G401.6 (cell line): ENCODE measurements around the gene RAPGEF3.

Source experiments
- FAIRE-seq: peaks from 2 replicates; lab custom pipeline; 2012; peaks lifted over from hg19 to GRCh38; lab: Jason Lieb, UNC

Gene RAPGEF3

DNA sequence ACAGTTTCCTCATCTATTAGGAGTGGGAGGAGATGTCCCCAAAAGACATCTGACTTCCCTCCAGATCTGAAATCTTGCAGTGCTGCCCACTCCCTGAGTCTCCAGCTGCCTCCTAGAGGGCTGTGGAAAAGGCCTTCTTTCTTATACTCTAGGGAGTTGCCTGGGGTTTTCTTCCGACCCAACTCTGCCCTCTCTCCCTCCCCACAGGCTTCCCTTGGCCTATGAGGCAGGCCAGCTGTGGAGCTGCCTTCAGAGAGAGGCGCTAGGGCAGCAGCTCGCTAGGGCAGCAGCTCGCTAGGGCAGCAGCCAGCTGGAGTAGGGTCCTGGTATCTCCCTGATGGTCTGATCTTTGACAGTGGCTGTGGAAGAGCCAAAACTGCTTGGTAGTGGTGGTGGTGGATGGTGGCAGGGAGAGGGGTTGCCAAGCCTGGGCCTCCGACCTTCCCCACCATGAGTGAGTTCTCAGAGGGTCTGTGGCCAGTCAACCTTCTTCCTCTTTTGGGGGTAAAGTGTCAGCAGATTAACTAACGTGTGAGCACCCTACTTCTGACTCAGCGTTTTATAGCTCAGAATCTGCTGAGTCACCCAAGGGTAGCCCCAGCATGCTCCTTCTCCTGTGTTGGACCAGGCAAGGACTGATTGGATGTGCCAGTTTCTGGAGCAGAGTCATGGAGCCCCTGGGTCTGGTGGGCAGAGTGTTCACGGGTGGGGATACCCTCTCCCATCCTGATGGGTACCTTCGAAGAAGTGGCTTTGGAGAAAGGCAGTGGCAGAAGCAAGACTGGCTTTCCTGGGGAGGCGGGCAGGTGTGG is 16.6 kb upstream of the RAPGEF3 start:
- FAIRE-seq: no peak

DNA sequence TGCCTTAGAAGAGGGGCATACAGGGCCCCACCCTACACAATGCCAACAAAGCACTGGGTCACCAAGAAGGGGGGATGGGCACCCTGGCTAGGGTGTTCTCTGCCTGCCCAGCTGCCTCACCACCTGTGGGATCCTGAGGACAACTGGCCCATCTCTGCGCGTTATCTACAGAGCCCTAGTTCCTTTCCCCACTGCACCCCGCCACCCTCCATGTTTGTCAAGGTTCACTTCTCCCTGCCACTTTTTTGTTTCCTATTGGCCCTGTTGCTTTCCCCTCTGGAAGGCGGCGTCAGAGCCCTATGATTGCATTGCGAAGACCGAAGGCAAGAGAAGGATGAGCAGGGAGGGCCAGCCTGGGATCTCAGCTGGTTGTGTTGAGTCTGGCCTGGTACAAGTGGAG is 16.0 kb upstream of the RAPGEF3 start:
- FAIRE-seq: no peak

DNA sequence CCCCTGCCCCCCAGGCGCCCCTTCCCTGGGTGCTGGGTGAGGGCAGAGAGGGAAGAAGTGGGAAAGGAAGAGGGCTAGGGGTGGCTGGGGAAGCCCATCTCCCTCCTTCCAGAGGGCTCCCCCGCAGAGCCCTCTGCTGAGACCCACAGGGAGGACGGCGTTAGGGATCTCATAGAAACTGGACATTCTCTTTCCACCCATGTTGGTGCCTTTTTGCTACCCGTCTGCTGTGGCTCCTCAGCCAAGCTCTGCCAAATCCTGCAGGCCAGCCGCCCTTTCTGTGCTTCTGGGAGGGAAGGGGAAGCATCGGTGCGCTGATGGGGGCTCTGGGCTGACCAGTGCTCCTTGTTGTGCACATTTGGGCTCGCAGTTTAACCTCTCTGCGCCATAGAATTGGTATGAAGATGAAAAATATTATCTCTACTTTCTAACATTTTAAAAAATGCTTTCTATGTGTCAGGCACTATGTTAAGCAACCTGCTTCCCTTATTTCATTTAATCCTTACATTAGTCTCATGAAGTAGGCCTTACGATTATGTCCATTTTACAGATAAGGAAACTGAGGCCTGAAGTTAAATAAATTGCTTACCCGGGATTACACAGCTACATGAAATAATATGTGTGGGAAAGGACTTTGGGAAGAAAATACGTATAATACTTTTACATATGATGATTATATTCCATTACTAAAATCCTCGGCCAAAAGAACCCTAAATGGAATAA is 15.3 kb upstream of the RAPGEF3 start:
- no peak for FAIRE-seq

DNA sequence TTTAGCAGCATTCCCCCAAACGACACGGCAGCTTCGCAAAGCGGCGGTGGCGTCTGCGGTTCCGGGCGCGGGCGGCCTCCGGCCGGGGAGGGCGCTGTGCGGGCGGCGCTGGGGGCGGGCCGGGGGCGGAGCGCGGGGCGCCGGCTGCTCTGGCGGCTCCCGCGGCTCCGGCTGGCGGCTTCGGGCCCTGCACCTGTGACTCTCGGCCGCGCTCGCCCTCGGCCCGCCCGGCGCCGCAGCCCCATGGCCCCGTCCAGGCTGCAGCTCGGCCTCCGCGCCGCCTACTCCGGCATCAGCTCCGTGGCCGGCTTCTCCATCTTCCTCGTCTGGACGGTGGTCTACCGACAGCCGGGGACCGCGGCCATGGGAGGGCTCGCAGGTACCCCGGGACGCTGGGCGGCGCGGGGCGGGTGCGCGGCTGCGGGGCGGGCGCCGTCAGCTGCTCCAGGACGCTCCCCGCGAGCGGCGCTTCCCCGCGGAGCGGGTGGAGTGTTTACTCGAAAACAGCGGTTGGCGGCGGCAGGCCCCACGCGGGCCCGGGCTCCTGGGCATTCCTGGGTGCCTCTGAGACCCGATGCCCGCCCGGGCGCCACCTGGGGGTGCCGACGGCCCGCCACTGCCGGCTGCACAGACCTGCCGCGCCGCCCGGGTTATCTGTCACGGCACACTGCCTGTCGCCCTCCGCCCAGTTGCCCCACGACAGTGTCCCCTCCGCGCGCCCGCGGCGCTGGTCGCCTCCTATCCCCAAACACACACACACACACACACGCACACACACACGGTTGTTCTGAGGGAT is 14.6 kb upstream of the RAPGEF3 start, which contains the start of gene SLC48A1:
TSS of gene SLC48A1 (plus strand) at position 177 of the 796 bp plus-strand sequence. CDS start at position 244, 67 bp downstream.
- FAIRE-seq: no peak

DNA sequence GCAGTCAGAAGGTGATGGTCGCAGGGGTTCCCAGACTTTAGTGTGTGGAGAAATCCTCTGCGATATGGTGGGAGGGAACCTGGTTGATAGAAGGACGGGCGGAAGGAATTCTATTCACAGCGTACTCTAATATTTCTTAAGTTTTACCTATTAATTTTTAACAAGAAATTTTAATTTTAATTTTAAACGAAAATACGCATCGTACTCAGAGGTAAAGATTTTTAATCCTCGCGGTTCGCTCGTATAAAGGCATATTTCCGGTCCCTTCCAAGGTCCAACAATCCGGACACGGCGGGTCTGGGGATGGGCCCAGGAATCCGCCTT is 14.0 kb upstream of the RAPGEF3 start:
- FAIRE-seq: no peak

DNA sequence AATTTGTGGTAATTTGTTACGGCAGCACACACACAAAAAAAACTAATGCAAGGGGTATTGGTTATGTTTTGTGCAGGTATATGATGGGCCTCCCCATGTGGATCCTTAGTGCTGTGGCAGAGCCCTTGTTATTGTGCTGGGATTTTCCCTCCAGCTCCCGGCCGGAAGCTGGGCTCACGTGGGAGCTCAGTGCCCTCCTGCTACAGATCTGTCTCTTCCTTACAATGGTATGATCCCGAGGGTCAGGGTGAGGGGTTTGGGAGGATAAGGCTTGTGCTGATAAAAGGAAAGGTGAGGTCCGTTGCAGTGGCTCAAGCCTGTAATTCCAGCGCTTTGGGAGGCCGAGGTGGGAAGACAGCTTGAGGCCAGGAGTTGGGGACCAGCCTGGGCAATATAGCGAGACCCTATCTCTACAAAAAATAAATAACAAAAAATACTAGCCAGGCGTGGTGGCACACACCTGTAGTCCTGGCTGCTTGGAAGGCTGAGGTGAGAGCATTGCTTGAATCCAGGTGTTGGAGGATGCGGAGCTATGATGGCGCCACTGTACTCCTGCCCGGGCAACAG is 13.5 kb upstream of the RAPGEF3 start:
- no peak for FAIRE-seq

DNA sequence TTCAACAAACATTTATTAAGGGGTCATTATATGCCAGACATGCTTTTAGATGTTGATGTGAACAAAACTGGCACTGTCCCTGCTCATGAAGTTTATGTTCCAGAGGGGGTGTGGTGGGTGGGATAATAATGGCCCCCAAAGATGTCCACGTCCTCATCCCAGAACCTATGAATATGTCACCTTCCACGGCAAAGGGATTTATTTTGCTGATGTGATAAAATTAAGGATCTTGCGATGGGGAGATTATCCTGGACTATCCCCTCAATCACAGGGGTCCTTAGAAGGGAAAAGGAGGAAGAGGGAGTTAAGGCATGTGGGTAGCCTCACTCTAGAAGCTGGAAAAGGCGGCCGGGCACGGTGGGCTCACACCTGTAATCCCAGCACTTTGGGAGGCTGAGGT is 12.6 kb upstream of the RAPGEF3 start:
- FAIRE-seq: no peak

DNA sequence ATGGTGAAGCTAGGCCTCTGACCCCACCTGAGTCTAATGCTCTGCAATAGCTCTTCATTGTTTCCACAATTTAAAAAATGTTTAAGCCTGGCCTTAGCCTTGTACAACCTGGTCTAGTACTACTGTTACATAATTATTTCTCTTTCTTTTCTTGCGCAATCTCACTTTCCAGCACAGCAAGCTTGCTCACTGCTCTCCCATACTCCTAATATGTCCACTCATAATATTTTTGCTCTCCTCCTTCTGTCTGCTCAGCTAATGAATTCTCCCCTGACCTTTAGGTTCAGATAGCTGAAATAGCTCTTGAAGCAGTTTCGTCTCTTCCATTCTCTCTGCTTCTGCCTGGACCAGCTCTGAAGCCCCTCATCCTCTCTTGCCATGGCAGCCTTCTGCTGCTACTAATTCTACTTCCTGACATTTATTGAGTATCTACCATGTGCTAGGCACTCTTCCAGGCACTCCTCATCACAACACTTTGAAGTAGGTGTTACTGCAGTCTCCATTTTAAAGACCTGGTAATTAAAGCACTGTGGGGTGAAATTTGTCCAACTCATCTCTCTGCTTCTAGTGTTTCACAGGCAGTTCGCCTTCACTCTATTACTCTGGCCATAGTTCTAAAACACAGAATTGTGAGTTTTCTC is 11.5 kb upstream of the RAPGEF3 start:
- no peak for FAIRE-seq

DNA sequence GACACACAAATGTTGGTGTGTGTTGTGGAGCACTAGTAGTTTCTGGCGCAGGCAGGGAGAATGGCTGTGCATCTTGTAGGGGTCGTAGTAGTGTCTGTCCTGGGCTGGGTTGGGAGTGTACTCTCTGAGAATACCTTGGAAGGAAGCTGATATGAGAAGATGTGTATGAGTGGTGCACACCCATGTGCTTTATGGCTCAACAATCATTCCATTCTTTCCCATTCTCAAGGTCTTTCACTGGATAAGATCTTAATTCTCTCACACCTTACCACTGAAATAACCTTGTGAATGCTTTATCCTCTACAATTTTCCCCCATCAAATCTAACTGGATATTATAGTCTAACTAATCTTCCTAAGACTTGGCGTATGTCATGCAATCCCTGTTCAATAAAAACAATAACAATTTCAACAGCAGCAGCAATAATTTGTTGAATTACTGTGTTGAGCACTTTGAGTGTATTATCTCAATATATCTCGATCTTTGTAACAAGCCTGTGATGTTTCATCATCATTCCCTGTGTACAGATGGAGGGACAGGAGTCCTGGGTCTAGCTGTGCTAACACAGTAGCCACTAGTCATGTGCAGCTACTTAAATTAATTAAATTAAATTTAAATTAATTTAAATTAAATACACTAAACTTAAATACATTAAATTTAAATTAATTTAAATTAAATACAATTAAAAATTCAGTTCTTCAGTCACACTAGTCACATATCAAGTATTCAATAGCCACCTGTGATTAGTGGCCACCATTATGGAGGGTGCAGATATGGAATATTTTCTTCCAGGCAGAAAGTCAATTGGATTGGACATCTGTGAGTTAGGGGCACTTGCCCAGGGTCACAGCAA is 10.8 kb upstream of the RAPGEF3 start:
- no peak for FAIRE-seq

DNA sequence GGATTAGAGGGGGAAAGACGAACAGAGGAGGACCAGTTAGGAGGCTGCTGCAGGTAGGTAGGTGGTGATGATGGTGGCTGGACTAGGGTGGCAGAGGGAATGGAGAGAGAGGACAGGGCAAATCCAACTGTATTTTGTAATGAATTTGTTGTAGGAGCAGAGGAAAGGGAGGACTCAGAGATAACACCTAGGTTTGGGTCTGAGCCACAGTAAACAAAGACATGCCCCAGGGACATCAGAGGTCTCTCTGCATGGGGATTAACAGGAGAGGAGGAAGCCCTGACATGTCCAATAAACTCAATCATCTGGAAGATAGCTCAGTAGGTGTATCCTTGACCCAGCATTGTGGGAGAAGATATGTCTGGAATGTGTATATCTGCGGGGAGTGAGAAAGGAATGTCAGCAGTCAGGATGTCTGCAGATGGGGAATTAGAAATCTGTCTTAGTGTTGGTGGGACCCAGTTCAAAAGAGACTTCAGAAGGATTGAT is 9.7 kb upstream of the RAPGEF3 start:
- no peak for FAIRE-seq

DNA sequence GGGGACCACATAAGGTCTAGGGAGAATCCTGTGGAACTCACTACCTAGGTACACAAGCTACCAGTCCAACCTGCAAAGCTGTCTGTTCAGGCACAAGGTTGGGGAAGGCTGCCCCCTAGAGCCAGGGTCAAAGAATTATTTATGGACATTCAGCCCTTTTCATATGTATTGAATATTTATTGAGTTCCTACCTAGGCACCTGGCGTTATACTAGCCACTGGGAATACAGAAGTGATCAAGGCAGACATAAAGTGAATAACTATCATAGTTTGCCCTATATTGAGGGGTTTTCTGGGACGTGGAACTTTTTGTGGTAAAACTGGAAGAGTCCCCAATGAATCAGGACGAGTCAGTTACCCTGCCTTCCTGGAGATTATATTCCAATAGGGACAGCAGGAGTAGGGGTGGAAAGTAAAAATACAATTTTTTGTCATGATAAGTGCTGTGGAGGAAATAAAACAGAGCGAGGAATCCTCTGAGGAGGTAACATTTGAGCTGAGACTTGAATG is 8.6 kb upstream of the RAPGEF3 start:
- FAIRE-seq: peak; percentile 21

DNA sequence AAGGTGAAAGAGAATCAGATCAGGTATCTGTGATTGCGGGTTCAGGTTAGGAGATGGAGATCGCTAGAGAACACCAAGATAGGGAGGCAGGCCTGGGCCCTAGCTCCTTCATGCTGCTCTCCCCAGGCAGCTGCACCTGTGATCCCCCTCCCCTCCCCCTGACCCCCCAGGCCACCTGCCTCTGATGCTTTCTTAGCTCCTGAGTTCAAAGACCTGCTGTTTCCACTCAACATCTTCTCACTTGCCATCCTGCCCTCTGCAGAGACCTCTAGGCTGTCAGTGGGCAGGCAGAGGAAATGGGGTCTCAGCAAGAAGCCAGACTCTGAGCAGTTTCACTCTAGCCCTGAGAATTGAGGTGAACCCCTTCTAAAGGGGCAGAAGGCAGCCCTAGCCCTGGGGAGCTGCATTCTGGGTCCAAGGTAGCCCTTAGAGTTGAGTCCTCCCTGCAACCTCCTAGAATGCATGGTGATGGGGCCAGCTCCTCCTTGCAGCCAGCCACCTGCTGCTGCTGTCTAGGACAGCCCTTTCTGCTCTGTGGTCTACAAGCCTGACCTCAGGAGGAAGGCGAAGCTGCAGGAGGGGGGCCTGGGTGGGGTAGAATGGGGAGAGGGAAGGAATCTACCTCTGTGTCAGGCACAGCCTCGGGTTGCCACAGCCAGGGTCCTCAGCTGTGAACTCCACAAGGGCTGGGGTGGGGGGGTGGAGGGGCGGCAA is 8.0 kb upstream of the RAPGEF3 start:
- FAIRE-seq: no peak

DNA sequence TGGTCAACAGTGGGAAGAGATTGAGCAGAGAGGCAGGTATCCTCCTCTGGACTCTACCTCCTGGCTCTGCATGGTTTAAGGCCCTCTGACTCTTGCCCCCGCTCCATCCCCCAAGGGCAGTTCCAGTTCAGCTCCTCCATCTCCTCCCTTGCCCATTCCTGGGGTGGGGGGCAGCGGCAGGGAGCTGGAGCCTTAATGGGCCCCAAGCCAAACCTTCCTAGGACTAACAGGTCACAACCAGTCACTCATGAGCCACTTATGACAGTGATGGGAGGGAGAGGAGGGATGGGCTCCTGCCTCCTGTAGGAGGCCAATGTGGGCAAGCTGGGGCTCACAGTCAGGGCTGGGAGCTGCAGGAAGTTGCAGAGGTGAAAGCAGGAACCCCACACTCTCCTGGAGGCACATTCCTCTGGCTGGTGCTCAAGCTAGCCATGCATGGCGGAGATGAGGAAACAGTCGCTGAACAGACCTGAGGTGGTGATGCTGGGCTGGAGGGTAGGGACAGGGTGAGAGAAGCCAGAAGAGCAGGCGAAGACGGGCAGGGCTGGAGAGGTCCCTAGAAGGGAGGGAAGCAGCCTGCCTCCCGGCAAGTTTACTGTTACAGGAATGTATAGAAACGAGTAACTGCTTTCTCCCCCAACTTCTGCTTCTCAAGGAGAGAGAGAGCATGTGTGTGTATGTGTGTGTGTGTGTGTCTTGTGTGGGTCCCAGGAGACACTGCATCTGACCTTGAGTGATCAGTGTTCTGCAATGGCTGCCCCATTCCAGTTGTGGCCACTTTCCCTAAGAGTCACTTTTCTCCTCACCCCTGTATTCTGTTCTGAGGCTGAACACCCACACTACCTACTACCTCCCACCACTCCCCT is 5.0 kb upstream of the RAPGEF3 start:
- FAIRE-seq: no peak

DNA sequence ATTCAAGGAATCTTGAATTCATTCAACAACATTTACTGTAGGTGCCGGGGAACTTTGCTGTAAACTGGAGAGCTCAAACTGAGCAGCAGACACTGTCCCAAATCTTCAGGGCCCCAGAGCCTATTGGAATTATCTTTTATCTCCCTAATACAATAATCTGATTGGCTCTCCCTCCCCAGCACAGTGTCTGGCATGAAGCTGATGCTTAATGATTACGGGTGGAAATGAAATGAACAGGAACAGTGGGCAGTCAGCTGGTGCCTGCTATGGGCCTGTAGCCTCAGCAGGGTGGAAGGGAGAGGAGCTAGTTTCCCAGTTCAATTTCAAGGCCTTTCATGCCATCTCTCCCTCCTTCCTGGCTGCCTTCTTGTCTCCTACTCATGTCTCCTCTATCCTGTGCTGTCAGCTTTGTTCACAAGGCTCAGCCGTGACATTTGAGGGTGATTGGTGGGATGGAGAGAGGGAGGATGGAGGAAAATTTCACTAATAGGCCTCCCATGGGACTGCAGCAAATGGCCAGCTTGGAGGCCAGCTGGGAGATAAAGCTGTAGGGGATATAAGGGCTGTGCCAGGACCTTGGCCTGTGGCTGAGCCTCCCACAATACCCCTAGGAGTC is 4.3 kb upstream of the RAPGEF3 start:
- FAIRE-seq: no peak

DNA sequence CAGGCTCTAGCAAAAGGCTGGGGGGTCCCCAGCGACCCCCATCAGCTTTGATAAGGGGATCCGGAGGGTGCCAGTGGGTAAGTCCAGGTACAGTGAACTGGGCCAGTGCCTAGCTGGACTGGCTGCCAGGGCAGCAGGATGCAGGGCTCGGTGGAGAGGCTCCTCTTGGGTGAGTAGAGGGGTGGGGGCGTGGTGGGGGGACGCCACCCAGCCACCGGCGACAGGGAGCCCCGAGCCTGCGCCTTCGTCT is 171 bp downstream of the RAPGEF3 start:
- FAIRE-seq: no peak

DNA sequence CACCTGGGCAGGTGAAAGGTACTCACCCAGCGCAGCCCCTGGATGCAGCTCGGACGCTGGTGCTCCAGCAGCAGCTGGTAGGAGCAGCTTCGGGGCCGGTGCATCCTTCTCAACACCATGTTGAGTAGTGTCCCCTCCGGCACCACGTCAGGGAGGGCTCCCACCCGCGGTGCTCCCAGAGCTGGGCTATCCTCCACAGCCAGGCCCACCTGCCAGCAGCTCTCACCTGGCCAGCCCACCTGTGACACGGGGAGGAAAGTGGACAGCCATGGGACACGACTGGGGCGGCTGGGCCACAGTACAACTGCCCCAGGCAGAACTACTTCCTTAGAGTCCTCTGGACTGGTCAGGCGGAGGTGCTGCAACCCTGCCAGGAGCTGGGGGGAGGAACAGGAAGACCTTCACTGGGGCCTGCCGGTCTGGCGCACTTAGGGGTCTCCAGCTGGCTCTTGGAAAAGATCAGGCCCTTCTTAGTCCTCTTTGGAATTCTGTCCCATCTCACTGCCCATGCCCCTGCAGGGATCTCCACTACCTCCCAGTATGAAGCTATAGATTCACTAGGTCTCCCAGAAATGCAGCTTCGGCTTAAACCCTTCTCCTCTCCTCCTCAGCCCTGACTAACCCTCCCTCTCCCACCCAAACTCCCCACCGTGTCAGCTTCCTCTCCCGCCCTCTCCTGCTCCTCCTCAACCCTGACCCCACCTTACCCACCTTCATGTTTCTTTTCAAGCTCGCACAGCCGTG is 668 bp downstream of the RAPGEF3 start:
- no peak for FAIRE-seq

DNA sequence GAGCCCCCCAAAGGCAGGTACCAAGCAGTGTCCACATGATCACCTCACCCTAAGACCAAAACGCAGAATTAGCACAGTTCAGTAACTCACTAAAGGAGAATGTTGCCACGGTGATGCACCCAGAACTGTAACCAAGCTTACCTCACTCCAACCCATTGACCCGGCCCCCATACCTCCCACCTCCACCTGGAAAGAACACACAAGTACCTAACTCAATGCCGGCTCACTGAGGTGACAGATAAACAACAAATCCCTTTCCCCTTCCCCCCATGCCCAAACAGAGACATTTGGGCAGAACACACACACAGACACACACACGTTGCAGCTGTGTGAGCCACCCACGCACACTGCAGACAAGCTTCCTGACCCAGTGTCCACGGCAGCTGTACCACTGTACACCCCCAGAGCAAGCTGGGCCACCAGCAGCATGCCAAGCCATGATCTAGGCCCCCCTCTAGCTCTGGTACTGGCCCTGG is 1.3 kb downstream of the RAPGEF3 start:
- FAIRE-seq: no peak
